Measurements from ENCODE around the gene LRRN4CL.
A peak's percentile ranks its signal among the peaks of the same experiment; 100 is the strongest.
"Not testable (repeated sequence)": the region's sequence is repeated elsewhere in the genome, so short reads cannot be mapped to it uniquely, and the experiment has no call there.

The LRRN4CL gene

GRCh38 chr11:62712276-62712812, 23.0 kb upstream of the LRRN4CL start:
- H3K4me3 ChIP-seq (ENCODE audit: low read depth, low read length), result no peak overlapping the region
- DNase-seq (ENCODE audit: low read depth), result no peak

DNA sequence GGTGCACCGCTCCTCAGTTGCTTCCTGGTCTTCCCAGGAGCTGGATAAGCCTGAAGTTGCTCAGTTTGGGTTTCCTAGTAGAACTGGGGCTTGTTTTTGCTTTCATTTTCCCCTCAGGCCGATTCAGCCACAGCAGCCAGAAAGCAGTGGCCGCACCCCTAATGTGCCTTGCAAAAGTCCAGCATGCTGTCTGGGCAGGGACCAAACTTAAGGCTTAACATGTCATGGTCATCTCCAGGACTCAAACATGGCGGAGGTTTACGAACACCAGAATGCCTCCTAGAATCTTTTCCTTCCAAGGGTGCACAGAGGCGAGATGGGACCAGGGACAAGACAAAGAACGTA, 20.6 kb upstream of the LRRN4CL start:
- H3K4me3 ChIP-seq (ENCODE audit: low read depth, low read length), result peak overlapping the region; percentile 54
- DNase-seq (ENCODE audit: low read depth), result no peak

DNA sequence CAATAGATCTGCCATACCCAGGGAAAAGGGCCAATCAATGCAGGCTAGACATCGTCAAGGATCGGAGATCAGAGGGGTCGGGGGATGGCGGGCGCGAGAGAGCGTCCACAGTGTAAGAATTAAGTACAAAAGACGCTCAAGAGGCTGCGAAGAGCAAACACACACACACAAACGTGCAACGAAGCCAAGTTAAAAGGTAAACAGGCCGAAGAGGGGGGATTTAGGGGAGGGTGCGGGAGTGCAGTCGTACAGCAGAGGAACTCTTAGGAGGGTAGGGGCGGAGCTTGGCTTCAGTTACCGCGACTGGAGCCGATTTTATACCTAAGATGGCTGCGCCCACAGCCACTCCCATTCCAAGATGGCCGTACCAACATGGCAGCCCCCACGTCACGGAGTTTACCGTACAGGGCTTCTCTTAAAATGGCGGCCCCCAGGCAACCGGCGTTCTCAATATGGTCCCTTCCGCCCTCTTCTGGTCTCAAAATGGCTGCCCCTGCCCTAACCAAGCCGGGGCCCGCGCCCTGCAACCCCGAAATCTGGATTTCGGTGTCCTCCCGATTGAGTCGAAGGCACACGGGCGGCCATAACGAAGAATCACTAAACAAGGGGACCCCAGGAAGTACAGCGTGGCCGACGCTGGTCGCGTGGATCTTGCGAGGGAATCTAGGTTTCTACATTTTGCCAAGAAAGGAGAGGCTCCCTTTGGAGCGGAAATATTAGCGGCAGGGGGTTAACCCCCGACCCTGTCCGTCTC, 20.1 kb upstream of the LRRN4CL start:
- peak overlapping the region; percentile 54 for H3K4me3 ChIP-seq (ENCODE audit: low read depth, low read length)
- DNase-seq (ENCODE audit: low read depth), result peak; percentile 86

- DNase-seq (ENCODE audit: low read depth), result no peak
- H3K4me3 ChIP-seq (ENCODE audit: low read depth, low read length), result peak overlapping the region; percentile 54
These were observed 19.5 kb upstream of the LRRN4CL start for GRCh38 chr11:62708793-62709192.

GRCh38 chr11:62708392-62708791, 19.1 kb upstream of the LRRN4CL start:
- peak overlapping the region; percentile 54 for H3K4me3 ChIP-seq (ENCODE audit: low read depth, low read length)
- no peak for DNase-seq (ENCODE audit: low read depth)

GRCh38 chr11:62707277-62707861, 18.0 kb upstream of the LRRN4CL start, which contains the start of the genes BSCL2 and GNG3:
Gene BSCL2 (minus strand): TSS chr11:62707424. CDS start chr11:62707195, 229 bp downstream.
Gene GNG3 (plus strand): TSS chr11:62707676. CDS start chr11:62708296, 620 bp downstream.
- peak within 1 kb of the TSS; percentile 61 for H3K4me3 ChIP-seq (ENCODE audit: low read depth, low read length)
- DNase-seq (ENCODE audit: low read depth), result no peak

DNA sequence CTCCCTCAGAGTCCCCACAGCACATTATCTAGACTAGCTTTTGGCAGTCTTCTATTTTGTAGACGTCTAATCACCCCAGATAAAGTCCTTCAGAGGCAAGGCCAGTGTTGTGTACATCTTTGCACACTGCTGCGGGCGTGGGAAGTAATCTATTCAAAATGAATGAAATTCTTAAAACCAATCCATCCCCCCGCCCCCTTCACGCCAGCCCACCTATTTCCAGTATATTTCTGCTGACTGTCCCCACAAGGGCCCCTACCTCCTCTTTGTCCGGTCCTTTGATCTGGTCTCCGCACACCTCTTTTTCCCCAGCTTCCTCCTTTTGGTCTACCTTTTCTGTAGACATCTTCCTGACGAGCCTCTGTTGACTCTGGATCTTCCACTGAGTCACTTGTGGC, 17.5 kb upstream of the LRRN4CL start:
- H3K4me3 ChIP-seq (ENCODE audit: low read depth, low read length), result peak overlapping the region; percentile 61
- DNase-seq (ENCODE audit: low read depth), result no peak

- DNase-seq (ENCODE audit: low read depth), result peak; percentile 77
- H3K4me3 ChIP-seq (ENCODE audit: low read depth, low read length), result peak overlapping the region; percentile 61
These were observed 16.8 kb upstream of the LRRN4CL start for GRCh38 chr11:62705880-62706849.

GRCh38 chr11:62705413-62705812, 16.1 kb upstream of the LRRN4CL start:
- H3K4me3 ChIP-seq (ENCODE audit: low read depth, low read length), result peak overlapping the region; percentile 61
- DNase-seq (ENCODE audit: low read depth), result no peak

DNA sequence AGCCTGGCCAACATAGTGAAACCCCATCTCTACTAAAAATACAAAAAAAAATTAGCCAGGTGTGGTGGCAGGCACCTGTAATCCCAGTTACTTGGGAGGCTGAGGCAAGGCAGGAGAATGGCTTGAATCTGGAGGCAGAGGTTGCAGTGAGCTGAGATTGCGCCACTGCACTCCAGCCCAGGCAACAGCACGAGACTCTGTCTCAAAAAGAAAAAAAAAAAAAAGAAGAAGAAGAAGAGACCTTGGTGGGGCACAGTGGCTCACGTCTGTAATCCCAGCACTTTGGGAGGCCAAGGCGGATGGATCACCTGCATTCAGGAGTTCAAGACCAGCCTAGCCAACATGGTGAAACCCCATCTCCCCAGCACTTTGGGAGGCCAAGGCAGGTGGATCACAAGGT, 14.6 kb upstream of the LRRN4CL start:
- H3K4me3 ChIP-seq (ENCODE audit: low read depth, low read length); DNase-seq (ENCODE audit: low read depth): not testable (repeated sequence)

- DNase-seq (ENCODE audit: low read depth), result no peak
- no peak overlapping the region for H3K4me3 ChIP-seq (ENCODE audit: low read depth, low read length)
These were observed 12.9 kb upstream of the LRRN4CL start for GRCh38 chr11:62702246-62702645.

DNA sequence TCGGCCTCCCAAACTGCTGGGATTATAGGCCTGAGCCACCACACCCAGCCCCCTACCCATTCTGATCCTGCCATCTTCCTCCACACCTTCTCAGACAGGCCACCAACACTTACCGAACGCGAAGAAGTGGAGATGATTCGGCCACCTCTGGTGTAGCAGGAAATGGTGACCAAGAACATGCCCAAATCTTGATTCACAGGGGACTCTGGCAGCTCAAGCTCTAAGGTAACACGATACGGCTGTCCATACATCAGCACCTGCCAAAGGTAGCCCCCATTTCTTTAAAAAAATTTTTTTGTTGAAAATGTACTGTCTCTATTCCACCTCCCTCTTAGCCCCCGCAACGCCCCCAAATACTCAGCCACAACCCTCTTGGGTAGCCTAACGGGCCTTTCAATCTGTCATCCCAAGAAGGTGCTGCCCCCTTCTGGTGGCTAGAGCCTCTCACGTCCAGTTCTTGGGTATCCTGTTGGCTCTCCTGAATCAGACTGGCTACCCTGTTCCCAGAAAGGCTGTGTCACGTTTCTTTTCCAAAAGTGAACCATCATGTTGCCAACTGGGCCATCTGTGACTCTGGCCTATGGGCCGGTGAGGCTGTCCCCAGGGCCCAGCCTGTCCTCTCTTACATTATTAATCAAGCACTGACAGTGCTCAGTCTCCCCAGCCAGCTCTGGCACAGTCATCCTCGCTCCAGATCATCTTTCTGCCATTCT, 5.3 kb upstream of the LRRN4CL start:
- DNase-seq (ENCODE audit: low read depth), result no peak
- no peak overlapping the region for H3K4me3 ChIP-seq (ENCODE audit: low read depth, low read length)

DNA sequence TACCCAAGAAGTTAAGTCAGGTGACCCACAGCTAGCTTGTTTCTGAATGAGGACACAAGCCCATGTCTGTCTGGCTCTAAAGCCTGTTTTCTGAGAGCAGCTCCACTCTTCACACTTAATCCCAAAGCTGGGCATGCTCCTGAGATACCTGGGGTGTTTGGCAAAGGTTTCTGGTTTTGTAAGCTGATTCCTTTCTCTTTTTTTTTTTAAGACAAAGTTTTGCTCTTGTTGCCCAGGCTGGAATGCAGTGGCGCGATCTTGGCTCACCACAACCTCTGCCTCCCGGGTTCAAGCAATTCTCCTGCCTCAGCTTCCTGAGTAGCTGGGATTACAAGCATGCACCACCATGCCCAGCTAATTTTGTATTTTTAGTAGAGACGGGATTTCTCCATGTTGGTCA, 4.3 kb upstream of the LRRN4CL start:
- not testable (repeated sequence) for DNase-seq (ENCODE audit: low read depth); H3K4me3 ChIP-seq (ENCODE audit: low read depth, low read length)

GRCh38 chr11:62688491-62688890, 839 bp downstream of the LRRN4CL start:
- H3K4me3 ChIP-seq (ENCODE audit: low read depth, low read length), result no peak overlapping the region
- no peak for DNase-seq (ENCODE audit: low read depth)

- H3K4me3 ChIP-seq (ENCODE audit: low read depth, low read length), result no peak overlapping the region
- no peak for DNase-seq (ENCODE audit: low read depth)
These were observed 1.6 kb downstream of the LRRN4CL start for GRCh38 chr11:62687508-62688396.

DNA sequence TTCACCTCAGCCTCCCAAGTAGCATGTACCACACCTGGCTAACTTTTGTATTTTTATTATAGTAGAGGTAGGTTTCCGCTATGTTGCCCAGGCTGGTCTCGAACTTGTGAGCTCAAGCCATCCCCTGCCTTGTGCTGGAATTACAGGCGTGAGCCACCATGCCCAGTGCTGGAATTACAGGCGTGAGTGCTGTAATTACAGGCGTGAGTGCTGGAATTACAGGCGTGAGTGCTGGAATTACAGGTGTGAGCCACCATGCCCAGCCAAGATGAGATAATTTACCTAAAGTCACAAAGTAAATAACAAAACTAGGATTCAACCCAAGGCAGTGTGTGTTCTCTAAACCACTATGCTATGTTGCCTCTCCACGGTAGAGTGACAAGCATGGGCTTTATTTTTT, 6.8 kb downstream of the LRRN4CL start:
- no peak for DNase-seq (ENCODE audit: low read depth)

GRCh38 chr11:62680825-62681240, 8.5 kb downstream of the LRRN4CL start:
- H3K4me3 ChIP-seq (ENCODE audit: low read depth, low read length), result no peak overlapping the region
- DNase-seq (ENCODE audit: low read depth), result peak; percentile 86

More for the DNA sequence above, 6.8 kb downstream of the LRRN4CL start:
- no peak overlapping the region for H3K4me3 ChIP-seq (ENCODE audit: low read depth, low read length)
